HEK293T (cell line): ENCODE data around the gene FAM3A.
A peak's percentile ranks its signal among the peaks of the same experiment; 100 is the strongest.
"Not testable (repeated sequence)": the region's sequence is repeated elsewhere in the genome, so short reads cannot be mapped to it uniquely, and the experiment has no call there.

Experiments used
- CTCF ChIA-PET: fragments of 350-600 bp; formaldehyde crosslinking; extraction: SDS; loops from one replicate; lab custom pipeline; 2021; ENCODE audit warnings: antibody characterized with exemption, inconsistent platforms; lab: Yijun Ruan, JAX
- POLR2A ChIA-PET: fragments of 350-600 bp; formaldehyde crosslinking; extraction: SDS; loops from one replicate; lab custom pipeline; 2020; ENCODE audit warnings: antibody characterized with exemption, inconsistent platforms; lab: Yijun Ruan, JAX
- DNase-seq: peaks from one replicate; pipeline ENCODE4 v3.0.0; 2012; ENCODE audit warnings: mixed read lengths; ENCODE audit errors: extremely low spot score
- ARNT ChIP-seq: fragments of 450-650 bp; IDR thresholded peaks from 2 replicates; pipeline ENCODE4 v1.6.1; 2017; ENCODE audit warnings: mild to moderate bottlenecking
- BHLHE40 ChIP-seq: fragments of 450-650 bp; IDR thresholded peaks from 2 replicates; pipeline ENCODE4 v1.6.1; 2016; ENCODE audit warnings: mild to moderate bottlenecking, moderate library complexity, borderline replicate concordance
- CTBP1 ChIP-seq: fragments of 450-650 bp; IDR thresholded peaks from 2 replicates; pipeline ENCODE4 v1.6.1; 2016; ENCODE audit warnings: borderline replicate concordance
- ELF4 ChIP-seq: fragments of 450-650 bp; IDR thresholded peaks from 2 replicates; pipeline ENCODE4 v1.6.1; 2017; ENCODE audit warnings: antibody characterized with exemption
- FOXA1 ChIP-seq: fragments of 450-650 bp; IDR thresholded peaks from 2 replicates; pipeline ENCODE4 v1.6.1; 2016; ENCODE audit warnings: mild to moderate bottlenecking
- FOXK2 ChIP-seq: fragments of 450-650 bp; IDR thresholded peaks from 2 replicates; pipeline ENCODE4 v1.6.1; 2016; ENCODE audit warnings: mild to moderate bottlenecking
- FOXM1 ChIP-seq: fragments of 450-650 bp; IDR thresholded peaks from 2 replicates; pipeline ENCODE4 v1.6.1; 2017; ENCODE audit warnings: mild to moderate bottlenecking, borderline replicate concordance
- HDGF ChIP-seq: fragments of 450-650 bp; IDR thresholded peaks from 2 replicates; pipeline ENCODE4 v1.6.1; 2017; ENCODE audit warnings: antibody characterized with exemption, borderline replicate concordance
- L3MBTL2 ChIP-seq: fragments of 450-650 bp; conservative IDR thresholded peaks from 2 replicates; pipeline ENCODE4 v1.6.1; 2016; ENCODE audit warnings: mild to moderate bottlenecking
- LEF1 ChIP-seq: fragments of 450-650 bp; IDR thresholded peaks from 2 replicates; pipeline ENCODE4 v1.6.1; 2017; ENCODE audit warnings: mild to moderate bottlenecking, borderline replicate concordance
- NFRKB ChIP-seq: fragments of 450-650 bp; IDR thresholded peaks from 2 replicates; pipeline ENCODE4 v1.6.1; 2016; ENCODE audit warnings: mild to moderate bottlenecking, moderate library complexity
- PKNOX1 ChIP-seq: fragments of 450-650 bp; IDR thresholded peaks from 2 replicates; pipeline ENCODE4 v1.6.1; 2016
- SP1 ChIP-seq: fragments of 450-650 bp; IDR thresholded peaks from 2 replicates; pipeline ENCODE4 v1.6.1; 2017
- SUZ12 ChIP-seq: fragments of 450-650 bp; IDR thresholded peaks from 2 replicates; pipeline ENCODE4 v1.6.1; 2016; ENCODE audit warnings: mild to moderate bottlenecking
- TARDBP ChIP-seq: fragments of 450-650 bp; IDR thresholded peaks from 2 replicates; pipeline ENCODE4 v1.6.1; 2016
- ZNF384 ChIP-seq: fragments of 450-650 bp; IDR thresholded peaks from 2 replicates; pipeline ENCODE4 v1.6.1; 2016

FAM3A gene

GRCh38 chrX:154541589-154541895 is 25.5 kb upstream of the FAM3A start:
- CTCF ChIA-PET = no interaction called here
- TF ChIP-seq FOXA1 = no peak
- no peak for TF ChIP-seq FOXM1
- no peak for DNase-seq
- POLR2A ChIA-PET = interaction anchor here (1.0 kb wide), 1 partner anchor 52 kb away, joined by 3 read pairs; no protein-coding TSS in a partner anchor

- DNase-seq = no peak
- ChIA-PET POLR2A (interaction anchor here (1.0 kb wide), 1 partner anchor 51 kb away, joined by 3 read pairs; no protein-coding TSS in a partner anchor), CTCF (no interaction called here)
- TF ChIP-seq CTBP1 (no peak), ARNT (no peak), FOXA1 (no peak), LEF1 (no peak), SP1 (no peak), PKNOX1 (no peak), FOXK2 (no peak), SUZ12 (no peak), ELF4 (no peak), NFRKB (no peak), ZNF384 (no peak), FOXM1 (no peak), L3MBTL2 (no peak)
Observed at GRCh38 chrX:154540897-154541535, 25.0 kb upstream of the FAM3A start.

DNA sequence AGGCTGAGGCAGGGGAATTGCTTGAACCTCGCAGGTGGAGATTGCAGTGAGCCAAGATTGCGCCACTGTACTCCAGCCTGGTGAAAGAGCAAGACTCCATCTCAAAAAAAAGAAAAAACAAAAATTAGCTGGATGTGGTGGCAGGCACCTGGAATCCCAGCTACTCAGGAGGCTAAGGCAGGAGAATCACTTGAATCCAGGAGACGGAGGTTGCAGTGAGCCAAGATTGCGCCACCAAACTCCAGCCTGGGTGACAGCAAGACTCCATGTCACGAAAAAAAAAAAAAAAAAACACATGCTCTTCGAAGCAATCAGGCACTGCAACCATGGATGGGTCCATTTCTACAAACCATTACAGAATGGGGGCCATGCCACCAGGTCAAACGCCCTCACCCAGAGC is 24.3 kb upstream of the FAM3A start:
- DNase-seq, POLR2A ChIA-PET, CTCF ChIA-PET: not testable (repeated sequence)

DNA sequence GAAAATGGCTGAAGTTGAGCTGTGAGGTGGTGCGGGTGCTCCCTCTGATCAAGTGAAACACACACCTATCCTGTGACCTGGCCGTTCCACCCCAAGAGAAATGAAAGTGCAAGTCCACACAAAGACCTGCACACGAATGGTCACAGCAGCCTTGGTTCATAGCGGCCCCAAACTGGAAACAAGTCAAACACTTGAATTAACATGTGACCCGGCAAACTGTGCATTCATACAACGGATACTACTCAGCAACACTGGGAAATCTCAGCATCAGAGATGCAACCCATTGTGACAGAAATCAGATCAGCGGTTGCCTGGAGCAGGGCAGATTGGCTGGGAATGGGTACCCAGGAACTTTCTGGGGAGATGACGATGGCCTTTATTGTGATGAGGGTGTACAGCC is 23.0 kb upstream of the FAM3A start:
- ChIA-PET POLR2A (interaction anchor here (0.9 kb wide), 2 partner anchors 50 to 51 kb away, joined by 3 read pairs; no protein-coding TSS in a partner anchor), CTCF (no interaction called here)

GRCh38 chrX:154535892-154536291 is 19.9 kb upstream of the FAM3A start:
- no peak for TF ChIP-seq L3MBTL2
- TF ChIP-seq FOXA1 = no peak
- no peak for TF ChIP-seq NFRKB
- TF ChIP-seq FOXK2 = no peak
- no peak for TF ChIP-seq LEF1
- TF ChIP-seq SP1 = no peak
- TF ChIP-seq SUZ12 = no peak
- TF ChIP-seq FOXM1 = no peak
- no peak for TF ChIP-seq ARNT
- no peak for TF ChIP-seq ZNF384
- no peak for TF ChIP-seq ELF4
- no peak for TF ChIP-seq TARDBP
- POLR2A ChIA-PET = no interaction called here
- no peak for DNase-seq
- CTCF ChIA-PET = no interaction called here

More for the DNA sequence above, 23.0 kb upstream of the FAM3A start:
- TF ChIP-seq TARDBP (no peak), FOXK2 (no peak), FOXA1 (no peak), PKNOX1 (no peak), CTBP1 (no peak)
- no peak for DNase-seq

DNA sequence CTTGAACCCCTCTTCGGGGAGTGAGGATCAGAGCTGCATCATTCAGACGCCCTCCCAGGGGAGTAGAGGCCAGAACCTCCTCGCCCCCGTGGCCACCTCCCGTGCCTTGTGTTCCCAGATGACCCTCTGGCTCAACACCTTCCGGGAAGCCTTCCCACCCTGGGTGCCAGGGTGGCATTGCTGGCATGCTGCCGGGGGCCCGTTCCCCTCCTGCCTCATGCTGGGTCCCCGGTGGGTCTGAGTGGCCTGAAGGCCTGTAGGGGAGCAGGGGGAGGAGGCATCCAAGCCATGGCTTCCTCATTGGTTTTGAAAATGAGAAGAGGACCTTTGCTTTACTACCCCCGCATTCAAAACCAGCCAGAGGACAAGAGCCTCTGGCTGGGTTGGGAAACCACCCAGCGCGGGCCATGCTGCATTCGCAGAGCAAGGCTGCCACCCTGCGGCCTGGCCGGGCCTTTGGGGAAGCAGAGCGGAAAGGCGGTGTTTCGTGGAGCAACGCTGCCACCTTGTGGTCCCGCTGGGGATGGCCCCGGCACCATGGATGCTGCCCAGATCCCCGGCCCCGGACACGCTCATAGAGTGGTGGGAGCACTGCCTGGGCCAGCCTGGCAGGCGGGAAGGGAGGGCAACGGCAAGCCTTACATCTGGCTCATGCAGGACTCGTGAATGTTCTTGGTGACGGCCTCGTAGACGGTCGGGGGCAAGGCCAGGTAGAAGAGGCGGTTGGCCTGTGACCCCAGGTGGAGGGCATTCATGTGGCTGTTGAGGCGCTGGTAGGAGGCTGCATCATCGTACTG is 18.7 kb upstream of the FAM3A start:
- TF ChIP-seq ARNT = 0 out of 2 replicates have a peak, but pooled peaks have one; percentile 23
- no peak for TF ChIP-seq CTBP1
- TF ChIP-seq SUZ12 = no peak
- ChIA-PET CTCF (interaction anchor here (0.6 to 1.2 kb wide), 3 partner anchors 9 to 623 kb away, joined by 3 to 5 read pairs (median 3); no protein-coding TSS in a partner anchor), POLR2A (interaction anchor here (1.1 kb wide), 1 partner anchor 135 kb away, joined by 3 read pairs; no protein-coding TSS in a partner anchor)
- peak; percentile 93 for DNase-seq

- POLR2A ChIA-PET = interaction anchor here (1.0 to 1.3 kb wide), 3 partner anchors 42 to 135 kb away, joined by 3 to 5 read pairs (median 4); partner anchors contain the start of genes RPL10 and SLC10A3
- CTCF ChIA-PET = interaction anchor here (0.6 to 1.3 kb wide), 4 partner anchors 11 to 225 kb away, joined by 3 to 14 read pairs (median 3); no protein-coding TSS in a partner anchor
Observed at GRCh38 chrX:154532690-154533089, 16.7 kb upstream of the FAM3A start.

GRCh38 chrX:154531626-154532025 is 15.6 kb upstream of the FAM3A start:
- no peak for DNase-seq
- TF ChIP-seq HDGF = no peak
- TF ChIP-seq SUZ12 = no peak
- no peak for TF ChIP-seq FOXM1
- TF ChIP-seq SP1 = no peak
- no peak for TF ChIP-seq CTBP1
- no peak for TF ChIP-seq FOXA1
- no peak for TF ChIP-seq L3MBTL2
- TF ChIP-seq PKNOX1 = no peak
- no peak for TF ChIP-seq ELF4
- TF ChIP-seq TARDBP = no peak
- no peak for TF ChIP-seq BHLHE40
- no peak for TF ChIP-seq LEF1
- TF ChIP-seq ARNT = no peak
- TF ChIP-seq FOXK2 = no peak
- no peak for TF ChIP-seq ZNF384
- ChIA-PET CTCF (interaction anchor here (1.0 to 1.8 kb wide), 3 partner anchors 12 to 158 kb away, joined by 3 to 14 read pairs (median 7); partner anchors contain the start of gene FLNA), POLR2A (interaction anchor here (1.0 to 1.3 kb wide), 2 partner anchors 129 to 134 kb away, joined by 3 to 4 read pairs; partner anchors contain the start of gene RPL10)

More at GRCh38 chrX:154532690-154533089, 16.7 kb upstream of the FAM3A start:
- DNase-seq = no peak
- TF ChIP-seq NFRKB (no peak), HDGF (no peak), TARDBP (no peak)
